NOMO-1 treated with dmso at 0.1 percent for 144 hours (cell line): Measurements from ENCODE around the gene NDUFA13.

Experiments used
- DNase-seq: peaks from one replicate; lab custom pipeline; 2025; ENCODE audit not compliant: unreplicated experiment; lab: John Stamatoyannopoulos, UW

The NDUFA13 gene

GRCh38 chr19:19566306-19566705 is 50.3 kb downstream of the NDUFA13 start:
- no peak for DNase-seq

GRCh38 chr19:19567391-19567790 is 51.4 kb downstream of the NDUFA13 start:
- DNase-seq, result no peak

- no peak for DNase-seq
Measured at GRCh38 chr19:19568802-19569756, 53.1 kb downstream of the NDUFA13 start.

GRCh38 chr19:19570571-19570970 is 54.5 kb downstream of the NDUFA13 start:
- DNase-seq, result no peak

DNA sequence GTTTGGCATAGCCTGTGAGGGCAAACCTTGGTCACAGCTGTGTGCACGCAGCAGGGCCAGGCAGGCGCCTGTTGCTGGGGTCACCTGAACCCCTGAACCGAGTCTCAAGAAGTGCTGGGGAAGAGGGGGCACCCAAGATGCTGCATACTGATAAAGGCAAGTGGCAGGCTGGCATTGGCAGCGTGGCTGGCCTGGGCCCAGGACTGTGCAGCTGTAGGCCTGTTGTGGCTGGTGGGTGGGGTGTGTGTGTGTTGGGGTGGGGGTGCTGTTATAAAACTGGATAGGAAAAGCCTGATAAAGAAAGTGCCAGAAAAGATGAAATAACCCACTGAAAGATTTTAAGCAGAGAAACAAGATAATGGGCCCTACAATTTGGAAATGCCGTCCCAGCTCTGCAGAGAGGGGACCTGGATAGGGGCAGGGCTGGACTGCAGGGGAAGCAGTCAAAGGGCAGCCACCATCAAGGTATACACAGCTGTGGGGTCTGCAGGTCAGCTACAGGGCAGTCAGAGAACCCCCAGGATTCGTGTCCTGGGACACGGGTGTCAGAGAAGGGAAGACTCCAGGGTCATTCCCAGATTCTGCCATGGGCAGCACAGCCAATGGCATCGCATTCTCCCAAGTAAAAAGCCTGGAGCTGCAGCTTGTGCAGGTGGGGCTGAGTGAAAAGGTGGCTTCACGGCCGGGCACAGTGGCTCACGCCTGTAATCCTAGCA is 55.2 kb downstream of the NDUFA13 start:
- DNase-seq, result no peak

- no peak for DNase-seq
Measured at GRCh38 chr19:19575411-19575810, 59.4 kb downstream of the NDUFA13 start.
